GM21423 (cell line): ENCODE data around the gene CYP20A1.
"Not testable (repeated sequence)": the region's sequence is repeated elsewhere in the genome, so short reads cannot be mapped to it uniquely, and the experiment has no call there.

Source experiments
- ATAC-seq: cut with Tn5 transposase; IDR thresholded peaks from one replicate; pipeline ENCODE4 v1.9.1; 2021; ENCODE audit warnings: mild to moderate bottlenecking, moderate library complexity; ENCODE audit not compliant: unreplicated experiment

The CYP20A1 gene

DNA sequence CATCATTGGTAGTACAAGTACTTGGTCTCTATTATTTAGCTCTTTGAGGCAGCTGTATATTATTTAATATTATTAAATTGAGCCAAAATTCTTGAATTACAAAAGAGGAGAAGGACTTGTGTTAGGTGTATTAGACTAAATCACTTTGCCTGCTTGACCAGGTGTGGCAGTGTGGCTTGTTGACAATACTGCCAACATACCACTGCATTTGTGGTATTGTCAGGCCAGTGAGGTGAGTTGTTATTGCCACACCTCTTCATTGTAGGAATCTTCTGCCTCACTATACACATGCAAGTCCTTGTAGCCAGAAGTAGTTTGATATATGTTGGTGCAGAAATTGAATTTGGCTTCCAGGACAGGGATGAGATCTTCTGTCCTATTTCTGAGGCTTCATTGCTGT is 40.5 kb downstream of the CYP20A1 start:
- ATAC-seq, result no peak

DNA sequence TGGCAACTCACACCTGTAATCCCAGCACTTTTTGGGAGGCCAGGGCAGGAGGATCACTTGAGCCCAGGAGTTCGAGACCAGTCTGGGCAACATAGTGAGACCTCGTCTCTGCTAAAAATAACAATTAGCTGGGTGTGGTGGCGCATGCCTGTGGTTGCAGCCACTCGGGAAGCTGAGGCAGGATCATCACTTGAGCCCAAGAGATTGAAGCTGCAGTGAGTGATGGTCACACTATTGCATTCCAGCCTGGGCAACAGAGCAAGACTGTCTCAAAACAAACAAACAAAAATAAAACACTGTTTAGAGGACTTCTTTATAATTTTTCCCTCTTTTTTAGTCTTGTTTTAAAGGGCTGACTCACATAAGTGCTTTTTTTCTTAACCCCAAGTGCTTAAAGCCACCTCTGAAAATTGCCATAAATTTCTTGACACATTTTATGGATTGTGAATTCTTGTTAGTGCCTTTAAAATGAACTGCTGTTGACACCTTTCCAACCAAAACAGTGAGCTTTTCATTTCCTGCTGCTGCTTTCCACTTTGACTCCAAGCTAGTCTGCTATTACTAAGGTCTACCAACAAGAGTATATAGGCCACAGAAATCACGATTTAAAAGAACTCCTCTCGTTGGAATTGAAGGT is 41.7 kb downstream of the CYP20A1 start:
- ATAC-seq, result no peak

DNA sequence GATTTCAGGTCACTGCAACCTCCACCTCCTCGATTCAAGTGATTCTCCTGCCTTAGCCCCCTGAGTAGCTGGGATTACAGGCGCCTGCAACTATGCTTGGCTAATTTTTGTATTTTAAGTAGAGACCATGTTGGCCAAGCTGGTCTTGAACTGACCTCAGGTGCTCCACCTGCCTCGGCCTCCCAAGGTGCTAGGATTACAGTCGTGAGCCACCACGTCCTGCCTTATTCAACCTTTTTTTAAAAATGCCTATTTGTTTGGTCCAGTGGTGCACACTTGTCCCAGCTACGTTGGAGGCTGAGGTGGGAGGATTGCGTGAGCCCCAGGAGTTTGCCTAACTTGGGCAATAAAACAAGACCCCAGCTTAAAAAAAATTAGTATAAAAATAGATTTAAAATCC is 43.3 kb downstream of the CYP20A1 start:
- ATAC-seq, result no peak

DNA sequence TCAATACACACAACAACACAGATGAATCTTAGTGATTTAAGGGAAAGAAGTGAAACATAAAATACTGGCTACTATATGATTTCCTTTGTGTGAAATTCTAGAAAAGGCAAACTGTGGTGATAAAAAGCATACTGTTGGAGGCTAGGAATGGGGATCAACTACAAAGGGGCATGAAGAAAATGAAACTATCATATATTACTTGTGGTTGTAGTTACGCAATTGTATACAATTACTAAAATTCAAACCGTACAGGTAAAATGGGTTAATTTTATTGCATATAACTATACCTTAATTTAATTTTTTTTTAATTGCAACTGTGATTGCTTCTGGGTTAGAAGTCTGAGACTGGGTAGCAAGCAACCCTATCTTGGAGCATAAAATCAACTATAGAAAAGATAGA is 47.7 kb downstream of the CYP20A1 start:
- ATAC-seq, result no peak

DNA sequence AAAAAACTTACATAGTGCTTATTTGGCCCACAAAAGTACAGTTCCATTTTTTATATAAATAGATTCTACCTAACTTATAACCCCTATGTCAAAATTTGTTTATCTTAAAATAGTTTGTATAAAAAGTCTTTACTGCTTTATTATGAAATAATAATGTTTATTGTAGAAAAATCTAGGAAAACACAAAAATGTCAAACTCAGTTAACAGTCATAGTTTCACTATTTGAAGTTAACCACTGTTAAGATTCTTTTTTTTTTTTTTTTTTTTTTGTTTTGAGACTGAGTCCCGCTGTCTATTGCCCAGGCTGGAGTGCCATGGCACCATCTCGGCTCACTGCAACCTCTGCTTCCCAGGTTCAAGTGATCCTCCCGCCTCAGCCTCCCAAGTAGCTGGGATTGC is 62.8 kb downstream of the CYP20A1 start:
- no peak for ATAC-seq

DNA sequence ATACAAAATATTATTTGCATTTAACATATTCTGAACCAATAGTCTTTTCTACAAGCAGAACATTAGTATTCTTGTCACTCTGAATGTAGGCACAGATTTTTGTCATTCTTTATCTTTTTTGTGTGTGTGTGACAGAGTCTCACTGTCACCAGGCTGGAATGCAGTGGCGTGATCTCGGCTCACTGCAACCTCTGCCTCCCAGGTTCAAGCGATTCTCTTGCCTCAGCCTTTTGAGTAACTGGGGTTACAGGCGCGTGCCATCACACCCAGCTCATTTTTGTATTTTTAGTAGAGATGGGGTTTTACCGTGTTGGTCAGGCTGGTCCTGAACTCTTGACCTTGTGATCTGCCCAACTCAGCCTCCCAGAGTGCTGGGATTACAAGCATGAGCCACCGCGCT is 63.8 kb downstream of the CYP20A1 start:
- ATAC-seq, result not testable (repeated sequence)

DNA sequence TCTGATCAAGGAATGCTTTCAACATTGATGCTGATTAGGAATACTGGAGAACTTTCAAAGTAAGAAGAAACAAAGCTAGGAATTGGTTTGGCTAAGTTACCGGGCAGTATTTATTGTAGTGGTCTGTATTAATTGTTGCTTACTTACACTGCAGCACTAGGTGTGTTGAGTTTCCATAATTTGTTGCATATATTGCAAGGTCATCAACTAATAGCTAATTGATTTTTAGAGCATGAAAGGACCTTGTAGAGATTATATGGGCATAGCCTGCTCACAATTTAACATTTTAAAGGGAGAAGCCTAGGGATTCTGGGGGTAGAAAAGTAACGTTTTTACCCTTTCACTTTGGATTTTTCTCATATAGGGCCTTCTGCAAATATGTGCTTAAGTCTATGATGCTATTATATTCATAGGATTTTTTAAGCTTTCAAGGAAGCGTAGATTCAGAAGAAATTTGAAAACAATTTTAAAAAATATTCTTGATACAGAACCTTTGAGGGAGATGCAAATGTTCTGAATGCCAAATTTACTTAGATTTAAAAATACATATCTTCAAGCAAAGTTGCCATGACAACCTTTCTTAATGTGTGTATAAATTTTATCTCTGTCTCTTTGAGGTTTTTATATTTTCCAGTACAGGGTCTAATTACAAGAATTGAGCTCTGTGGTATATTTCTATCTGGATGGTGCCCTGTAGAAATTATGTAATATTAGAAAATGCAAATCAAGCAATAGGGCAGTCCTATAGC is 72.0 kb downstream of the CYP20A1 start:
- ATAC-seq, result no peak

DNA sequence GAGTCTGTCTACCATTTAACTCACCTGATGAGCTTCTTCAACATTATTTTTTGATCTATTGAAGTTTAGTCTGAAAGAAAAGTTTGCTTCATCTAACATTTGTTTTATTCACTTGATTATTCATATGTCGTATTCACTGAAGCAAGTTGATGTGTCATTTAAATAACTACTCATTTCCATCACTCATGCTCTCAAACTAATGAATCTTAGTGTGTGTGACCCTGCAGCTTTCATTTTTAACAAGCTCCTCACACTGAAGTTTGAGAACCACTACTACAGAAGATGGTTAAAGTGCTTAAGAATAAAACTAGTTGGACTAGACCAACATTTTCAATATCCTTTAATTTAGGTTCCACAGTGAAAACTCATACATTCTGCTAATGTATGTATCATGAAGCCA is 87.5 kb downstream of the CYP20A1 start:
- ATAC-seq, result no peak

DNA sequence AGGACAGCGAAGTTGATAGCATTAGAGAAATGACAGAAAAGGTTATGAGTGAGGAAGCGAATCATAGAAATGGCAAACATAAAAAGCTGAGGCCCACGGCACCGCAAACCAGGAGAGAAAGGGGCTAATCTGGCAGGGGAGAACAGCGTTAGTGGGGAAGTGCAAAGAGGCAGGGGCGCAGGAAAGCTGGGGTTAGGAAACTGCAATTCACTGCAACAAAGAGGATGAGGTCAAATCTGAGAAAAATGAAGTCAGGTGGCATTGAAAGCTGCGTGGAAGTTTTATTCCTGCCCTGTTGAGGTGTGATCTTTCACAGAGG is 88.7 kb downstream of the CYP20A1 start:
- ATAC-seq, result no peak

DNA sequence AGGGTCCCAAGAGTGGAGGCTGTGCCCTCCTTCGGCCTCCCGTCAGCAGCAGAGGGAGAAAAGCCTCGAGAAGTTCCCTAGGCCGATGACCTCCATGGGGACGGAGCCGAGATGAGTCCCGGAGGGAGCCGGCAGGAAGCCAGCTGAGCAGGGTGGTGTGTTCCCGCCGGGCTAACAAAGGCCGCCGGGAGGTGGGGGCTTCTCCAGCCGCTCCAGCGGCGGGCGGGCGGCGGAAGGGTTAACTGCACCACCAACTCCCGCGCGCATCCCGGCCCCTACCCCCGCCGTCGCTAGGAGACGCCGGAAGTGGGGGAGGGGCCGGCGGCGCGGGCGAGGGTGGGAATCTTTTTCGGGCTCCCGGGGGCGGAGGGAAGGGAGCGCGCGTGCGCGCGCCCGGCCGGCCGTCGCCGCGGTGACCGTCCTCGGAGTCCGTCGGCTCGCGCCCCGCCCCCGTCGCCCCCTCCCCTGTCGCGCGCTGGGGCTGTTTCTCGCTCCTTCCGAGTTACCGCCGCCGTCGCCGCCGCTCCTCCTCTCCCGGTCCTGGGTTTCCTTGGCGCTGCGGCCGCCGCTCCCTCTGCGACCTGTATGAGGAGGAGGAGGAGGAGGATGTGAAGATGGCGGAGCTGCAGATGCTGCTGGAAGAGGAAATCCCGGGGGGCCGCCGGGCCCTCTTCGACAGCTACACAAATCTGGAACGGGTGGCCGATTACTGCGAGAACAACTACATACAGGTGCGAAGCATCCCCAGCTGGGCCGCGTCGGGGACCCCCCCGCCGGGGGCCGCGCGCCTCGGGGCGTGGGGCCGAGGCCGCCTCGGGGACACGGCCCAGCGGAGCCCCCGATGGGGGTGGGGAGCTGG is 89.3 kb downstream of the CYP20A1 start, which contains the start of gene ABI2:
TSS of gene ABI2 (plus strand) at position 494 of the 859 bp plus-strand sequence. CDS start at position 615, 121 bp downstream.
- ATAC-seq, result peak; percentile 69

DNA sequence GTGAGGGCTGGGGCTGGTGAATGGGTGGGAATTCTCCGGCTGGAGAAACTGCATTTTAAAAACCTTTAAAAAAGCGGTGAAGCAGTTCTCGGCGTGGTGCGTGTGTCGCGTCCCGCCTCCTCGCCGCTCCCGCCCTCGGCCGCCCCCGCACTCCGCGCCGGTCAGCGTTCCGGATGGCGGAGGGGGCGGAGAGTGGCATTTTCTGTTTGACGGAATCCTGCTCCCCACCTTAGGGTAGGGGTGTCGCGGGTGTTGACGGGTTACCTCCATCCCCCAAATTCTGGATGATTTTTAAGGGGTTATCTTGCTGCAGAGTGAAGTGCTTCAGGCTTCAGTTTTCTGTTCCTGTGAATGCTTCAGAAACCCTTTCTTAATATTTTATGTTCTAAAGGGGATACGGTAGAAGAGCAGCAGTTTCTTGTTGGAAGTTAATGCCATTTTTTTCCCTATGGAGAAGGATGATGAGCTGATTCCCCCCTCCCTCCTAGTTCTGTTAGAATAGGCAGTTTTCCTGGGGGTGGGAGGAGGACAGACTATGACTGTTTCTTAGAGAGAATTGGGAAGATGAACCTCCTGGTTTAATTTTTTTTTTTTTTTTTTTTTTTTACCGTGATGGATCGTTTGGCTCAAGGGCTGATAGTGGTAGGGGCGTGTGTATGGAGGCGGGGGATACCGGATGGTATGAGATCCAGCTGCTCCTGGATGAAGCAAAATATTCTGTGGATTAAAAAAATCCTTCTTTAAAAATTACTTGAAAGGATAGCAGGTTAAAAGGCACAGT is 90.1 kb downstream of the CYP20A1 start:
- peak; percentile 47 for ATAC-seq

DNA sequence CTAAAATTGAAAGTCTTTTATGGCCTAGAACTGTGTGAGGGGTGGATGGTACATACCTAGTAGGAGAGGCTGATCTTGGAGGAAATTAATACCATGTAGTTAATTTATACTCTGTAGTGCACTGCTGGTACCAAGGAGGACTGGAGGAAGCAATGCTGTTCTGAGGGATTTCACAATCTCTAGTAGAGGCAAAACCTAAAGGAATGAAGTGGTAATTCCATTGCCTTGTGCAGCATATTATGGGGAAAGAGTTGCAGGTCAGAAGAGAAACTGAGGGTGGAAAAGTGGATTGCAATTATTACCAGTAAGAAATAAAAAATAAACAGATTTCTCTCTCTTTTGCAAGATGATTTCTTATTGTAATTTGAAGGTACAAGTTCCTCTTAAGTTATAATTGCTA is 91.6 kb downstream of the CYP20A1 start:
- ATAC-seq, result no peak

DNA sequence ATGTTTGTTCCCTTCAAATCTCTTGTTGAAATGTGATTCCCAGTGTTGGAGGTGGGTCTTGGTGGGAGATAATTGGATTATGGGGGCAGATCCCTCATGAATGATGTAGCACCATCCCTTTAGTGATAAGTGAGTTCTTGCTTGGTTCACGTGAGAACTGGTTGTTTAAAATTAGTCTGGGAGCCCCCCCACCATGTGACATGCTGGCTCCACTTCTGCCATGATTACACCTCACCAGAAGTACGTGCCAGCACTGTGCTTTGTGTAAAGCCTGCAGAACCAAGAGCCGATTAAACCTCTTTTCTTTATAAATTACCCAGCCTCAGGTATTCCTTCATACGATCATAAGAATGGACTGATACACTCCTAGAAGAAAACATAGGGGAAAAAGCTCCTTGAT is 99.5 kb downstream of the CYP20A1 start:
- no peak for ATAC-seq

DNA sequence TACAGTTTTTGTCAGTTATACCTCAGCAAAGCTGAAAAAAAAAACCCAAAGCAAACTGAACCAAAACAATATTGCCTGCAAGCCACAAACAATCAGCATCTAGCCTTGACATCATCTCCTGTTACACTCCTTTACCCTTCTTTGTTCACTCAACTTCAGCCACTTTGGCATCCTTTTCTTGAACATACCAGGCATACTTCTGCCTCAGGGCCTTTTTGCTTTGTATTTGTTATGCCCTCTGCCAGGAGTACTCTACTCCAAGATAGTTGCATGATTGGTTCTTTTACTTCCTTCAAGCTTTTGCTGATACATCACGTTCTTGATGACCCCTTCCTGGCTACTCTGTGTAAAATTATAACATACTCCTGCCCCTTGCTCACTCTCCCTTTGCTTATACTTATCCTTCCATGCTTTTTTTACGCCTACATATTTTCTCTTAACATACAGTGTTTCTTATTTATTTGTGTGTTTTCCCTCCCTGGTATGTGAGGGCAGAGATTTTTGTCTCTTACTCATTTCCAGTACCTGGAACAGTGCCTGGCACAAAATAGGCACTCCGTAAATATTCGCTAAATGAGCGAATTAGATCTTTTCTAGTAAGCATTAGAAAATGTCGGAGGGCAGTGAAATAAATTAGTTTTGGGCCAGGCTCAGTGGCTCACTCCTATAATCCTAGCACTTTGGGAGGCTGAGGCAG is 102.1 kb downstream of the CYP20A1 start:
- no peak for ATAC-seq

DNA sequence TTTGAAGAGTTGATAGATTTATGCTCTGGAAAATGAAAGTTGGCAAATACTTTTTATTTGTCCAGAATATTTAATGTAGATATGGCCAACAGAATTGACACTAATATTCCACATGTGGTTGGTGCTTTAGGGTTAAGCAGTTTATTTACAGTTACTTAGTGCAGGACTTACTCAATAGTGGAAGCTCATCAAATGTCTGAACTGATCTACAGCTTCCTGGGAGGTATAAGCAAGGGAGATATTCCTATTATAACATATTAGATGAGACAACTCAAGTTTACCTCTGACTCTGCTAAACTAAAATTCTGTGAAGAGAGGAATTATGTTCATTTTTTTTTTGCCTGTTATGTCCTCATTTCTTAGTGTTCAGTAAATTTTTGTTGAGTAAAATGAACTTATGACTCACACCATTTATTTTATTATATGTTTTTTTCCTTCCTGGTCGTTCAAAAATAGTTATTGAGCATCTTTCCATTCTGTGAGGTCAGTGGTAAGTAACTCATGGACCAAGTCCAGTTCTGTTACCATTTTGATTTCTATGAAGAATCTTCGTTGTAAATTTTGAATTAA is 103.0 kb downstream of the CYP20A1 start:
- ATAC-seq, result no peak

DNA sequence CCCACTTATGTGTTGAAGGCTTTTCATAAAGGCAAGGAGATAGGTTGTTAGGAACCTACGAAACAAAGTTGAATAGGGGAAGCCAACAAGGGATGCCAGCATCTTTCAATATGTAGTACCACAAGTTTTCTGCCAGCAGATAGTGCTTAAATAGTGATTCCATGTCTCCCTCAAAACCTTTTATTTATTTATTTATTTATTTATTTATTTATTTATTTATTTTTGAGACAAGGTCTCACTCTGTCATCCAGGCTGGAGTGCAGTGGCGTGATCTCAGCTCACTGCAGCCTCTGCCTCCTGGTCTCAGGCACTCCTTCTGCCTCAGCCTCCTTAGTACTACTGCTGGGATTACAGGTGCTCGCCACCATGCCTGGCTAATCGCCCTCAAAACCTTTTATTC is 103.6 kb downstream of the CYP20A1 start:
- not testable (repeated sequence) for ATAC-seq

DNA sequence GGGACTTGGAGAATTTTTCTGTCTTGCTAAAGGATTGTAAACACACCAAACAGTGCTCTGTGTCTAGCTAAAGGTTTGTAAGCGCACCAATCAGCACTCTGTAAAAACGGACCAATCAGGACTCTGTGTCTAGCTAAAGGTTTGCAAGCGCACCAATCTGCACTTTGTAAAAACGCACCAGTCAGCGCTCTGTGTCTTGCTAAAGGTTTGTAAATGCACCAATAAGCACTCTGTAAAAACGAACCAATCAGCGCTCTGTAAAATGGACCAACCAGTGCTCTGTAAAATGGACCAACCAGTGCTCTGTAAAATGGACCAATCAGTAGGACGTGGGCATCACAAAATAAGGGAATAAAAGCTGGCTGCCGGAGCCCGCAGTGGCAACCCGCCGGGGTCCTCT is 105.8 kb downstream of the CYP20A1 start:
- no peak for ATAC-seq

DNA sequence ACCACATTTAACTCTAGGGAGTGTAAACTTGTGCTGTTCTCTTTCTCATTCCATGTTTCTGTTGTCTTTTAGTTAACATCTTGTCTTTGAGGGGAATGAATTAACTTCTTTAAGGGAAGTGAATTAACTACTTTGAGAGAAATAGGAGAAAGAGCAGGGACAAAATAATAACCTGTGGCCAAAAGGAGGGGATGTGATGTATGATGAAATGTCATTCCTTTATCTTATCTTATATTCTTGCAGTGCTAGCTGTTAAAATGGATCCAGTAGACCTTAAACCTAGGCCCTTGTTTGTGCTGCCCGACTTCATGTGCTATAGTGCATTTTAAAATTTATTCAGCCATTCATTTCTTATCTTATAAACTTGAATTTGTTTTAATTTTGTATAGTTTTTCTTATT is 107.8 kb downstream of the CYP20A1 start:
- ATAC-seq, result no peak

DNA sequence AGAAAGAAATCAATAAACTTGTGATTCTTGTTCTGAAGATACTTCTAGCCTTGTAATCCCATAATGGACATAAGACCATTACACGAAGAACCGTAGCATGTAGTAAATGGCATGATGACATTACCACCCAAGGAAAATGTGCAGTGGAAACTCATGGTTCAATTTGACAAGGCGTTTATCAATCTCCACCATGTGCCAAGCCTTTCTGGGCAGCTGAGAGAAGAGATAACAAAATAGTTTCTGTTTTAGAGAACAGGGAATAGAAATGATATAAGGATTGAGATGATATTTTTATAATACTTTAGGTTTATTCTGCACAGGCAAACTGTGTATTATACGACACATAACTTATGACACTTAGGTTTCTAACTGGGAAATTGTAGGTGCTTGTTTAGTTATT is 108.6 kb downstream of the CYP20A1 start:
- no peak for ATAC-seq

DNA sequence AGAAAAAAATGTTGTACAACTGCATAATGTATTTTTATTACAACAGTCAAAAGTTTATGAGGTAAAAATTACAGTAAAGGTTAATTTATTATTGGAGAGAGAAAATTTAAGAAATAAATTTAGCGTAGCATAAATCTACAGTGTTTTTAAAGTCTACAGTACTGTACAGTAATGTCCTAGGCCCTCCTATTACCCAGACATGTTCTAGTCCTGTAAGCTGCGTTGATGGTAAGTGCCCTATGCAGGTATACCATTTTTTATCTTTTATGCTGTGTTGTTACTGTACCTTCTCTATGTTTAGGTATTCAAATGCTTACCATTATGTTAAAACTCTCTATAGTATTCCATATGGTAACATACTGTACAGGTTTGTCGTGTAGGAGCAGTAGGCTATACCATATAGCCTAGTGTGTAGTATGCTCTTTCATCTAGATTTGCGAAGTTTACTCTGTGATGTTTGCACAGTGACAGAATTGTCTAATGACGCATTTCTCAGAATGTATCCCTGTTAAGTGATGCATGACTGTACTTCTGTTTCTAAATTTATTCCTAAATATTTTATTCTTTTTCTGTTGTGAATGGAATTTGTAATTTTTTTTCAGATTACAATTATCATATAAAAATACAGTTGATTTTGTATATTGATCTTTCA is 113.9 kb downstream of the CYP20A1 start:
- no peak for ATAC-seq
